ENCODE results near the gene PDE7B. TPM values are rescaled to one million over a fixed set of nuclear protein-coding genes. Genes with fewer than 3 reads are reported as not detected.

The PDE7B gene
- total and polyA plus RNA-seq, 9 of the 15 experiments (the other 6 are each of a cell fraction or from before 2014, with no cell fraction given): 0.01 TPM; not detected in 8

- Histone ChIP-seq H3K27me3 (ENCODE audit: control insufficient read depth in 2 of 2, insufficient read depth in 2 of 2, low read length in 2 of 2) (no peaks in the 10 kb centered on the region), H3K9ac (ENCODE audit: insufficient read depth in 1 of 2, low read depth in 2 of 2, low read length in 2 of 2) (no peak overlapping the region), H2AFZ (ENCODE audit: low read depth, low read length) (no peak overlapping the region), H3K9me1 (ENCODE audit: control insufficient read depth, insufficient read depth, low read length) (no peaks in the 10 kb centered on the region), H4K20me1 (replicated peaks; ENCODE audit: control insufficient read depth, insufficient read depth, low read length) (no peaks in the 10 kb centered on the region), H3K27ac (ENCODE audit: extremely low read depth, low read depth, low read length) (no peak overlapping the region), H3K4me3 (no peak overlapping the region), H3K4me2 (ENCODE audit: insufficient read depth, low read length) (no peak overlapping the region), H3K9me3 (replicated peaks; ENCODE audit: control insufficient read depth, insufficient read depth, low read depth, low read length) (no peaks in the 10 kb centered on the region), H3K36me3 (ENCODE audit: control insufficient read depth, insufficient read depth, low read length) (no peaks in the 10 kb centered on the region), H3K79me2 (ENCODE audit: control insufficient read depth, insufficient read depth, low read length) (no peaks in the 10 kb centered on the region), H3K4me1 (replicated peaks in 1 of 2; ENCODE audit: control insufficient read depth in 2 of 2, insufficient read depth in 2 of 2, low read length in 2 of 2) (no peaks in the 10 kb centered on the region)
- BruUV-seq (replicated peaks): no TSS peak
- WGBS (ENCODE audit: insufficient coverage, low coverage, missing lambda C conversion rate): 0% methylated on average over 1 of the region's 1 CpG
- TF ChIP-seq SMARCC2 (IDR thresholded peaks at IDR 0.05; ENCODE audit: low read depth) (no peak), ZNF668 (CRISPR knock-in tag; IDR thresholded peaks at IDR 0.05) (no peak), TGIF2 (CRISPR knock-in tag; IDR thresholded peaks at IDR 0.05) (no peak), E2F1 (CRISPR knock-in tag; IDR thresholded peaks at IDR 0.05) (no peak), PPARD (CRISPR knock-in tag; IDR thresholded peaks at IDR 0.05) (no peak), POLR2AphosphoS5 (IDR thresholded peaks at IDR 0.05; ENCODE audit: control insufficient read depth, insufficient read depth, low read depth, low read length) (no peak), RNF2 (IDR thresholded peaks at IDR 0.05) (no peak), FOXJ3 (CRISPR knock-in tag; IDR thresholded peaks at IDR 0.05) (no peak), PHB2 (IDR thresholded peaks at IDR 0.05; ENCODE audit: low read depth) (no peak), TOE1 (IDR thresholded peaks at IDR 0.05; ENCODE audit: borderline replicate concordance) (no peak), TOE1 (CRISPR knock-in tag; IDR thresholded peaks at IDR 0.05; ENCODE audit: borderline replicate concordance, low read depth) (no peak), KAT7 (CRISPR knock-in tag; IDR thresholded peaks at IDR 0.05; ENCODE audit: borderline replicate concordance) (no peak), JUN (IDR thresholded peaks at IDR 0.05; ENCODE audit: borderline replicate concordance, low read depth, low read length) (no peak), JUN (CRISPR knock-in tag; IDR thresholded peaks at IDR 0.05; ENCODE audit: borderline replicate concordance) (no peak), CSDE1 (IDR thresholded peaks at IDR 0.05) (no peak), VEZF1 (CRISPR knock-in tag; IDR thresholded peaks at IDR 0.05) (no peak), PURB (CRISPR knock-in tag; IDR thresholded peaks at IDR 0.05; ENCODE audit: low read depth) (no peak), ZNF384 (IDR thresholded peaks at IDR 0.05; ENCODE audit: low read depth, low read length) (no peak), ZNF316 (IDR thresholded peaks at IDR 0.05) (no peak)
- in situ Hi-C loops (cut with MboI) (no loop called here), intact Hi-C loops (cut with micrococcal nuclease) (loop anchor here (10.0 kb wide), 1 partner anchor 222 kb away; no protein-coding TSS in a partner anchor)
- POLR2A ChIA-PET: no interaction called here
- FAIRE-seq: no peak
- DNase-seq (ENCODE audit: extremely low read depth in 1 of 4, low spot score in 3 of 4): no peak
- ATAC-seq: no peak
- CTCF ChIA-PET (ENCODE audit: low intra/inter-chr PET ratio): no interaction called here
Observed at GRCh38 chr6:135897087-135897486, 45.6 kb downstream of the PDE7B start.
